Sigmoid colon (tissue), 7 donors: ENCODE results near the gene MVB12A. TPM values are rescaled to one million over a fixed set of nuclear protein-coding genes. Genes with fewer than 3 reads are reported as not detected.

Experiments
- DNase-seq: peaks from one replicate; pipeline ENCODE4 v3.0.0-alpha.2; 2019
- H3K27ac ChIP-seq, 4 donors: fragments of 200-600 bp; sonication (generic); one replicate each; pipeline ENCODE4 v1.5.1; 2016 to 2019; ENCODE audit warnings: mild to moderate bottlenecking in 1 of 4
- H3K27me3 ChIP-seq, 3 donors: fragments of 200-600 bp; sonication (generic); one replicate each; pipeline ENCODE4 v1.5.1; 2019; ENCODE audit warnings: mild to moderate bottlenecking in 1 of 3
- H3K36me3 ChIP-seq, 4 donors: fragments of 200-600 bp; sonication (generic); one replicate each; pipeline ENCODE4 v1.5.1; 2016 to 2019
- H3K4me1 ChIP-seq, 4 donors: fragments of 200-600 bp; sonication (generic); one replicate each; pipeline ENCODE4 v1.5.1; 2017 to 2019
- H3K4me3 ChIP-seq, 4 donors: fragments of 200-600 bp; sonication (generic); one replicate each; pipeline ENCODE4 v1.5.1; 2017 to 2019; ENCODE audit warnings: mild to moderate bottlenecking in 2 of 4, moderate library complexity in 1 of 4
- H3K9me3 ChIP-seq, 4 donors: fragments of 200-600 bp in 3 of 4; sonication (generic) in 3 of 4; one replicate each; pipeline versions ENCODE4 v1.5.1 to v1.6.1; 2013 to 2019
- EP300 ChIP-seq, 4 donors: sonication (generic); formaldehyde crosslinking; IDR thresholded peaks; one replicate each; pipeline ENCODE4 v1.6.1; 2017; ENCODE audit warnings: antibody characterized with exemption in 4 of 4
- POLR2A ChIP-seq, 2 donors: fragments of 450-650 bp; IDR thresholded peaks; one replicate each; pipeline ENCODE4 v1.6.1; 2016; ENCODE audit warnings: antibody characterized with exemption in 2 of 2, mild to moderate bottlenecking in 2 of 2, moderate library complexity in 2 of 2
- POLR2AphosphoS5 ChIP-seq, 4 donors: sonication (generic); formaldehyde crosslinking; IDR thresholded peaks; one replicate each; pipeline ENCODE4 v1.6.1; 2017; ENCODE audit warnings: antibody characterized with exemption in 4 of 4
- WGBS, 2 donors: extraction: QIAGEN DNeasy Blood & Tissue Kit; methylation state at CpG; one replicate each; pipeline ENCODE4 v1.1.7; 2013; 5-methylcytosine and 5-hydroxymethylcytosine counted together
- intact Hi-C: fragments of 100-400 bp; cut with DNase I; formaldehyde crosslinking; loops from one replicate; pipeline ENCODE4 v1.15.1; 2023
- polyA plus RNA-seq, 3 donors: library from polyadenylated mRNA; stranded (reverse); fragments of 200-250 nt; gene quantifications; one replicate each; pipeline ENCODE4 v1.2.3, GENCODE V29; 2013
- total RNA-seq, 4 donors: library from RNA; depleted of rRNA; stranded (reverse); fragments of >200 nt; gene quantifications; one replicate each; pipeline ENCODE4 v1.1.0, GENCODE V29; 2016
- TF ChIP-seq, protein P1 (sequence below), 4 experiments: fragments of 450-650 bp in 3 of 4; fragments of 200-600 bp in 1 of 4; IDR thresholded peaks; one replicate each; pipeline ENCODE4 v1.5.1; 2016 to 2019; ENCODE audit warnings: antibody characterized with exemption in 4 of 4, mild to moderate bottlenecking in 3 of 4, moderate library complexity in 2 of 4
- donor health status: healthy with polysubstance abuse.
- donor health status: Bipolar disorder and iron deficiency.
- donor health status: healthy.

MVB12A gene
- total and polyA plus RNA-seq, 7 donors: 40.4 to 102 (median 55.8) TPM

DNA sequence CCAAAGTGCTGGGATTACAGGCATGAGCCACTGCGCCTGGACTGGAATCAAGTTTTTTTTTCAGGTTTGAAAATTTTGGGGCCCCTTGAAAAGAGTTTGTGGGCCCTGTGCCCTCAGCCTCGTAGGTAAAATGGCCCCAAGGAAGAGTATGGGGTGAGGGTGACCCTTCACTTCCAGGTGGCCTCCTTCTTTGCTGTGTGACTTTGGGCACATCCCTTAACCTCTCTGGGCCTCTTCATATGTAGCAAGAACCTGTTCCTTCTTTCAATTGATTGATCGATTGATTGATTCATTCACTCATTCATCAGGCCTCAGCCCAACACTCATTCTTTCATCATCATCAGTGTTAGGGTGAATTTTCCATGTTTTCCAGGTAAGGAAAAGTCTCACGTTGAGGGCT, 32.0 kb downstream of the MVB12A start:
- TF ChIP-seq POLR2A (IDR thresholded peaks at IDR 0.05) (no peak), EP300 (IDR thresholded peaks at IDR 0.05) (no peak), POLR2AphosphoS5 (IDR thresholded peaks at IDR 0.05) (no peak)
- TF ChIP-seq, protein P1, sequence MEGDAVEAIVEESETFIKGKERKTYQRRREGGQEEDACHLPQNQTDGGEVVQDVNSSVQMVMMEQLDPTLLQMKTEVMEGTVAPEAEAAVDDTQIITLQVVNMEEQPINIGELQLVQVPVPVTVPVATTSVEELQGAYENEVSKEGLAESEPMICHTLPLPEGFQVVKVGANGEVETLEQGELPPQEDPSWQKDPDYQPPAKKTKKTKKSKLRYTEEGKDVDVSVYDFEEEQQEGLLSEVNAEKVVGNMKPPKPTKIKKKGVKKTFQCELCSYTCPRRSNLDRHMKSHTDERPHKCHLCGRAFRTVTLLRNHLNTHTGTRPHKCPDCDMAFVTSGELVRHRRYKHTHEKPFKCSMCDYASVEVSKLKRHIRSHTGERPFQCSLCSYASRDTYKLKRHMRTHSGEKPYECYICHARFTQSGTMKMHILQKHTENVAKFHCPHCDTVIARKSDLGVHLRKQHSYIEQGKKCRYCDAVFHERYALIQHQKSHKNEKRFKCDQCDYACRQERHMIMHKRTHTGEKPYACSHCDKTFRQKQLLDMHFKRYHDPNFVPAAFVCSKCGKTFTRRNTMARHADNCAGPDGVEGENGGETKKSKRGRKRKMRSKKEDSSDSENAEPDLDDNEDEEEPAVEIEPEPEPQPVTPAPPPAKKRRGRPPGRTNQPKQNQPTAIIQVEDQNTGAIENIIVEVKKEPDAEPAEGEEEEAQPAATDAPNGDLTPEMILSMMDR (IDR thresholded peaks at IDR 0.05): no peak
- WGBS, 2 donors: 76 to 88% methylated on average over 4 of the region's 4 CpGs
- H3K27ac ChIP-seq: no peak overlapping the region
- peaks cover 25 to 33% (median 31%) of the 10 kb centered on the region in 3 donors for H3K27me3 ChIP-seq
- no peaks in the 10 kb centered on the region for H3K9me3 ChIP-seq
- DNase-seq: no peak
- no peaks in the 10 kb centered on the region for H3K36me3 ChIP-seq
- no peak overlapping the region for H3K4me3 ChIP-seq
- intact Hi-C loops: loop anchor here (2.0 kb wide), 1 partner anchor 15 kb away; no protein-coding TSS in a partner anchor
- H3K4me1 ChIP-seq: peaks cover 0 to 28% (median 17%) of the 10 kb centered on the region in 4 donors

DNA sequence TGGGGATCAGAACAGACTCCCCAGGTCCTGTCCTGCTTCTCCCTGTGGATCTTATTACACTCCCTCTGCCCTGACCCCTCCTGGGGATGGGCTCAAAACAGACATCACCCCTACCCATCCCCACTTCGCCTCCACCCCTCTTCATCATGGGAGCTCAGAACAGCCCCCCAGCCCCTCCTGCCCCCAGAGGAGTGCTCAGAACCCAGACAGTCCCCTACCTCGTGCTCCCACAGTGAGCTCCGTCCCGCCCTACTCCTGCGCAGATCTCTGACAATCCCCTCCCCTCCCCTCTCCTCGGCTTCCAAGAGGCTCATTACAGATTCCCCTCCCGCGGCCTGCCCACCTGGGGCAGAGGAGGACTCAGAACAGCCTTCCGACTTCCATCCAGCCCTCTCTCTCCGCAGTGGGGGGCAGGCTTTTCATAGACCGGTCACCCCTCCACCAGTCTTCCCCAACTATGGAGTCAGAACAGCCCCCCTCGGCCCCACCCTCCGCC, 34.8 kb downstream of the MVB12A start:
- Histone ChIP-seq H3K4me1 (peaks cover 0 to 14% (median 9%) of the 10 kb centered on the region in 4 donors), H3K27ac (no peak overlapping the region), H3K27me3 (peaks cover 25 to 57% (median 50%) of the 10 kb centered on the region in 3 donors), H3K36me3 (no peaks in the 10 kb centered on the region), H3K9me3 (no peaks in the 10 kb centered on the region), H3K4me3 (no peak overlapping the region)
- WGBS, 2 donors: 13 to 22% methylated on average over 13 of the region's 13 CpGs
- intact Hi-C loops: no loop called here
- TF ChIP-seq, protein P1 (IDR thresholded peaks at IDR 0.05): no peak
- TF ChIP-seq POLR2AphosphoS5 (IDR thresholded peaks at IDR 0.05): no peak
- TF ChIP-seq EP300 (IDR thresholded peaks at IDR 0.05): no peak
- no peak for TF ChIP-seq POLR2A (IDR thresholded peaks at IDR 0.05)
- DNase-seq: no peak

DNA sequence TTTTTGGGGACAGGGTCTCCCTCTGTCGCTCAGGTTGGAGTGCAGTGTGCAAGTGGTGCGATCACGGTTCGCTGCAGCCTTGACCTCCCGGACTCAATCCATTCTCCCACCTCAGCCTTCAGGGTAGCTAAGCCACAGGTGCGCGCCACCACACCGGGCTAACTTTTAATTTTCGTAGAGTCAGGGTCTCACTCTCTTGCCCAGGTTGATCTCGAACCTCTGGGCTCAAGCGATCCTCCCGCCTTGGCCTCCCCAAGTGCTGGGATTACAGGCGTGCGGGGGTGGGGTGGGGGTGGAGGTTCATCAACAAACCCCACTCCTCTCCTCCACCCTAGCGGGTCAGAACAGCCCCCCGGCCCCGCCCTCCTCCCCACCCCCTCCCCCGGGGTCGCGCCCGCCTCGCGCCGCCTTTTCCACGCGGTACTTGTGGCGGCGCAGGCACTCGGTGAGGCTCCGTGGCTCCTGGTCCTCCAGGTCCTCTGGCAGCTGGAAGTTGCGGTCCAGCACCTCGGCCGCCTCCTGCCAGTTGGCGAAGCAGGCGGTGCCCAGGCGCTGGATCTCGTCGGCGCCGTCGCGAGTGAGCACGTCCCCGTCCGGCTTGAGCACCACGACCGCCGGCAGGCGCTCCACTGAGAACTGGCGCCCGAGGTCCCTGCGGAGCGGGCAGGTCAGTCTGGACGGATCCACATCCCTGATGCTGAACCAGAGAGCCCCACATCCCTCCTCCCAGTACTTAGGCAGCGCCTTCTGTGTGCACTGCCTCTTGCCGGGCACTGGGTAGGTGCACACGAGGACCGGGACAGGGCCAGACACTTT, 35.7 kb downstream of the MVB12A start:
- H3K9me3 ChIP-seq: no peaks in the 10 kb centered on the region
- no peak overlapping the region for H3K27ac ChIP-seq
- H3K27me3 ChIP-seq: peaks cover 25 to 65% (median 59%) of the 10 kb centered on the region in 3 donors
- peaks cover 0 to 14% (median 9%) of the 10 kb centered on the region in 4 donors for H3K4me1 ChIP-seq
- intact Hi-C loops: no loop called here
- no peak for DNase-seq
- 19% methylated on average over 58 of the region's 58 CpGs for WGBS, 2 donors
- H3K36me3 ChIP-seq: no peaks in the 10 kb centered on the region
- TF ChIP-seq EP300 (IDR thresholded peaks at IDR 0.05) (no peak), POLR2AphosphoS5 (IDR thresholded peaks at IDR 0.05) (no peak), POLR2A (IDR thresholded peaks at IDR 0.05) (no peak)
- TF ChIP-seq, protein P1 (IDR thresholded peaks at IDR 0.05): no peak
- H3K4me3 ChIP-seq: no peak overlapping the region

GRCh38 chr19:17456127-17456526, 36.3 kb downstream of the MVB12A start:
- WGBS, 2 donors: 55 to 74% methylated on average over 11 of the region's 11 CpGs
- H3K27me3 ChIP-seq: peaks cover 25 to 72% (median 65%) of the 10 kb centered on the region in 3 donors
- TF ChIP-seq POLR2AphosphoS5 (IDR thresholded peaks at IDR 0.05) (no peak), EP300 (IDR thresholded peaks at IDR 0.05) (no peak), POLR2A (IDR thresholded peaks at IDR 0.05) (no peak)
- TF ChIP-seq, protein P1 (IDR thresholded peaks at IDR 0.05): no peak
- intact Hi-C loops: no loop called here
- peaks cover 0 to 14% (median 9%) of the 10 kb centered on the region in 4 donors for H3K4me1 ChIP-seq
- H3K27ac ChIP-seq: no peak overlapping the region
- no peaks in the 10 kb centered on the region for H3K9me3 ChIP-seq
- H3K36me3 ChIP-seq: no peaks in the 10 kb centered on the region
- DNase-seq: no peak
- no peak overlapping the region for H3K4me3 ChIP-seq
